GM21526 (cell line): Measurements from ENCODE around the gene TPP2.

Experiments used
- ATAC-seq: cut with Tn5 transposase; IDR thresholded peaks from one replicate; pipeline ENCODE4 v1.9.1; 2021; ENCODE audit warnings: moderate library complexity; ENCODE audit not compliant: unreplicated experiment, low FRiP score

Gene TPP2

DNA sequence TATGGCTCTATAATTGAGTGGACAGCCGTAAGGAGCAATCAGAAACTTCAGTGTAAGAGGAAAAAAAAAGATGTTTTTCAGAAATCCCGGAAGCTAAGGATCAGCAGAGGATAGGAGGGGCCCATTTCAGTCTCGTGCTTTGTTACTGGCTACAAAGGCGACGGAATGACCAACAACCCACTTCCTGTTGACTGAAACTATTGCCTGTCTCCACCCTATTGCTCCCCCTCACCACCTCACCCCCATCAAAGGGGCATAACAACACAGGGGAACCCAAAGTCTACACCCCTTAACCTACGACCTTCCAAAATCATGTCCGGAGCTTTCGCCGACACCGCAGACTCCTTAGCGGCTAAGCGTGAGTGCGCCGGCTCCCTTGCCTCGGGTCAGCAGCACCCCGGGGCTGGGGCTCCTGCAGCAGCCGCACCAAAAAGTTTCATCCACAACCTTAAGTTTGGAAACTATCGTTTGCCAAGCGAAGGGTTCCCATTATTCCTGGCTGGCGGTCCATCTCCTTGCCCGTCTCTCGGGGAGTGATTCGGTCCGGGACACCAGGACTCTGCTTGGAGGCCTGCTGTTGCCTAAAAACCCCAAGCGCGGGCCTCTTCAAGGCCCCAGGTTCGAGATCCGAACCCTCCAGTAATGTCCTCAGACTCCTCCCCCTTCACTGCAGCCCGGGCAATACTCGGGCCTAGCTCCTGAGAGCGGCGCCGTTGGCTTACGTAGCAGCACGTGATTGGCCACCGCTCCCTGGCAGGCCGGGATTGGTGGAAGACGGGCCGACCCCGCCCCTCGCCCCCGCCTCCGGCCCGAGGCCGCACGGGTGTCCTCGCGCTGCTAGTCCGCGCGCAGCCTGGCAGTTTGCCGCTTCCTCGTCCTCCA lies at the start of gene TPP2:
Gene TPP2, plus strand, starts transcription at position 840 of the 882 bp plus-strand sequence. CDS start 53 bp downstream, outside the sequence.
- peak; percentile 79 for ATAC-seq

GRCh38 chr13:102548811-102549210 lies 48.0 kb upstream of the TPP2 start:
- ATAC-seq: no peak

DNA sequence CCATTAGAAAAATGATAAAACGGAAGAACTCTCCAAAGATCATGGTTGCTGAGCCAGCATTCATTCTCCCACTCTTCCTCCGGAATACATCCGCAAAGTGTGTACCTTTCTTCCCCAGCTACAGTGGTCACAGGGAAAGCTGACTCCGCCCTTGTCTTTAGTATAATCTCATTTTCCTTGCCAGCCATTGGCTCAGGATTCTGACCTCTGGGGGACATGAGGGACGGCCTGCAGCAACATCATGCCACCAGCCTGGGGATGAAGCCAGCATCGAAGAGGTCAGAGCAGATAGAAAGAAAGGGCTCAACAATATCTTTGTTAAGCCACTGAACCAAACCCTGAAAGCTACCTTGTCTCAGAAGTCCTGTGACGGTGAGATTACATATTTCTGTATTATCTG lies 46.3 kb upstream of the TPP2 start:
- no peak for ATAC-seq

- ATAC-seq: peak; percentile 67
These were observed 40.8 kb upstream of the TPP2 start for GRCh38 chr13:102555914-102556553.

- ATAC-seq: no peak
These were observed 40.0 kb upstream of the TPP2 start for GRCh38 chr13:102556806-102557205.

GRCh38 chr13:102558029-102558428 lies 38.8 kb upstream of the TPP2 start:
- ATAC-seq: no peak

GRCh38 chr13:102561933-102562332 lies 34.9 kb upstream of the TPP2 start:
- ATAC-seq: no peak

- no peak for ATAC-seq
These were observed 33.5 kb upstream of the TPP2 start for GRCh38 chr13:102563267-102563666.

DNA sequence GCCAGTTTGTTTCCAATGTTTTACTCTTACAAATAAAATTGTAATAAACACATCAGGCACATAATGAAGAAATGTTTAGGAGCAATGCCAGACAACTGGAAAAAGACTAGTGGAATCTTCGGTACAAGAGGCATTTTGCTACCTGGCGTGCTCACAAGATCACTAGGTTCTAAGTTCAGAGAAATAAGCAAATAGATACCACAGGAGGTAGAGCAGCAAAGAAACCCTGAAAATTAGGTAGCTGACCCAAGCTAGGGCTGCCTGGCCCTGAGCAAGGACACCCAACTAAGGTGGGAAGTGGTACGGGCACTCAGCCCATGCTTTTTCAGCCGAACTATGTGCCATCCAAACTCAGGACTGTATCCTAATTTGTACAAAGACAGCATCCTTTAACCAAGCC lies 32.2 kb upstream of the TPP2 start:
- ATAC-seq: no peak

GRCh38 chr13:102566513-102566912 lies 30.3 kb upstream of the TPP2 start:
- no peak for ATAC-seq

DNA sequence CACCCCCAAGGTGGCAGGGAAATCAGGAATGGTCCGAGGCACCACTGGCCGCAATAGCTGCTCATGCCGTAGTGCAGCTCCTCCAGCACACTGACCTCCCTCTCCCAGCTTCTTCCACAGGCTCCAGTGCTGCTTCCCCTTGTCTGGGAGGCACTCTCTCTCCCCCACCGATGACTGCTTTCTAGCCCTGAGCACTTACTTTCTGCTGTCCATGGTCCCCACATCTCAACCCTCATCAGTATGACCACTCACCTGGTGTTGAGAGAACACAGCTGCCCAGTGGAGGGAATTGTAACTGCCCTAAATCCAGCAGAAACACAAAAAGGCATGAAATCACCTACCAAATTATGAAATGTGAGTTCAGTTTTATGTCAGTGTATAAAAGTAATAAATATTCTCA lies 28.9 kb upstream of the TPP2 start:
- no peak for ATAC-seq

- no peak for ATAC-seq
These were observed 27.3 kb upstream of the TPP2 start for GRCh38 chr13:102569488-102569887.

DNA sequence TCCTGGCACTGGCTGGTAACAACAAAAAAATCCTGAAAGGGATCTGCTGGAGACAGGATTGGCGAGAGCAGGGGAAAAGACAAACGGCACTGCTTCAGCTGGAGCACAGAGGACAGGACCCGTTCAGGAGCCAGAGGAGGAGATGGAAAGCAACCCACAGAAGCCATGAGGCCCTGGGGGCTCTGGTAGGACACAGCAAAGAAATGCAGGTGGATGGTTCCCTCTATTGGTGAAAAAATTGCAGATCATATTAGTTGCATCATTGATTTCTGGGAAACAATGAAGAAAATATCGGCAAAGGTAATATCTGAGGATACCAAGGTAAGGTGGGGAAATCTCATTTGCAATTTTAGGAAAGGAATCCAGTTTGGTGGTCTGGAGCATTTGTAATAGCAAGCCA lies 25.7 kb upstream of the TPP2 start:
- no peak for ATAC-seq

DNA sequence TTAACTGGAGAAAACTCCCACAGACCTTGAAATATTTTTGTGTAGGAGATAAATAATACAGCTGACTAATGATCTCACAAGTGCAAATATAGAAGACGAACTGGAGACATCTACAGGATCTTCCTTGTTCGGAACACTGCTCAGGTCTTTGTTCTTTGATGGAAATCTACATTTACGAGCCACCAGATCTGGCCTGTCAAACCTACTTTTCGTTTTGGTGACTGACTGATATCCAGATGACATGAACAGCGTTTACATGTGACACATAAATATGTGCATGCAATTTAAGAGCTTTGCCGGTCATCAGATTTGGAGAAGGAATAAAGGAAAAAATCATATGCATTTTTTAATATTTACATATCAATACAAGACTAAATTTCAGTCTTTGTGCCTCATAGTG lies 24.5 kb upstream of the TPP2 start:
- ATAC-seq: no peak

- ATAC-seq: peak; percentile 51
These were observed 16.1 kb upstream of the TPP2 start for GRCh38 chr13:102580552-102581169.

- no peak for ATAC-seq
These were observed 14.5 kb upstream of the TPP2 start for GRCh38 chr13:102582256-102582655.

DNA sequence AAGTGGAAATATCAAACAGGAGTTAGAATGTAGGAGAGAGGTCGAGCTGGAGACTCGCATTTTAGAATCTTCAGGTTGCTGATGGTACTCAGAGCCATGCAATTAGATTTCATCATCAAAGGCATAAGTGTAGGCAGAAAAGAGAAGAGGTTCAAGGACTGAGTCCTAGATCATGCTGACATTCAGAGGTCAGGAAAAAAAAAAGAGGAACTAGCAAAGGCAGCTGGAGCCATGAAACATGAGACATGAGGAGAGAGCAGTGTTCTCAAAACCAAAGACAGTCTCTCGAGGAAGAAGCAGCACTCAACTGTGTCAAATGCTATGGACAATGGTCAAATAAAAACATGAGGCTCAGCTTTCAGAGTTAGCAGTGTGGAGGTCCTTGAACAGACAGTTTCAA lies 12.4 kb upstream of the TPP2 start:
- ATAC-seq: peak; percentile 69

- ATAC-seq: no peak
These were observed 10.2 kb upstream of the TPP2 start for GRCh38 chr13:102586615-102587014.

GRCh38 chr13:102587916-102588315 lies 8.9 kb upstream of the TPP2 start:
- no peak for ATAC-seq

GRCh38 chr13:102589301-102589822 lies 7.4 kb upstream of the TPP2 start:
- no peak for ATAC-seq
